ENCODE results near the gene SUPT20HL1.

DNA sequence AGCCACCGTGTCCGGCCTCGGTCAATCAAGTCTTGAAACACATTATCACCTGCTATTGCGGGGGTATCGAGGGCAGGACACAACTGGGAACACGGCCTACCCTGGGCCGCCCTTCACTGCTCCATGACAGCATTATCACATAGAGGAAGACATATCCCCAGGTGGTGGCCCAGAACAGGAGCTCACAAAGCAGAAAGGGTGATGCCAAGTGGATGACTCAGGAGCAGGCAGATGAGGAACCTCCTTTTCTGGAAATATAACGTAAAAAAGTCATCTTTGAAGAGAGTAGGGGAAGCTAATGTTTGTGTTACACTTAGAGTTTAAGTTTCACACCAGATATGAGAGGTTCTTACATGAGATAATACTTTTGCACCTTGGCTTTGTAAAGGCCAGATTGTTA lies 5.3 kb upstream of the SUPT20HL1 start:
- no peak for TF ChIP-seq POLR2A (IDR thresholded peaks at IDR 0.05)
- TF ChIP-seq, protein P1, sequence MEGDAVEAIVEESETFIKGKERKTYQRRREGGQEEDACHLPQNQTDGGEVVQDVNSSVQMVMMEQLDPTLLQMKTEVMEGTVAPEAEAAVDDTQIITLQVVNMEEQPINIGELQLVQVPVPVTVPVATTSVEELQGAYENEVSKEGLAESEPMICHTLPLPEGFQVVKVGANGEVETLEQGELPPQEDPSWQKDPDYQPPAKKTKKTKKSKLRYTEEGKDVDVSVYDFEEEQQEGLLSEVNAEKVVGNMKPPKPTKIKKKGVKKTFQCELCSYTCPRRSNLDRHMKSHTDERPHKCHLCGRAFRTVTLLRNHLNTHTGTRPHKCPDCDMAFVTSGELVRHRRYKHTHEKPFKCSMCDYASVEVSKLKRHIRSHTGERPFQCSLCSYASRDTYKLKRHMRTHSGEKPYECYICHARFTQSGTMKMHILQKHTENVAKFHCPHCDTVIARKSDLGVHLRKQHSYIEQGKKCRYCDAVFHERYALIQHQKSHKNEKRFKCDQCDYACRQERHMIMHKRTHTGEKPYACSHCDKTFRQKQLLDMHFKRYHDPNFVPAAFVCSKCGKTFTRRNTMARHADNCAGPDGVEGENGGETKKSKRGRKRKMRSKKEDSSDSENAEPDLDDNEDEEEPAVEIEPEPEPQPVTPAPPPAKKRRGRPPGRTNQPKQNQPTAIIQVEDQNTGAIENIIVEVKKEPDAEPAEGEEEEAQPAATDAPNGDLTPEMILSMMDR (IDR thresholded peaks at IDR 0.05): no peak

All from adrenal gland (tissue), 5 donors.